ENCODE data around the gene CENATAC.
"Not testable (repeated sequence)": the region's sequence is repeated elsewhere in the genome, so short reads cannot be mapped to it uniquely, and the experiment has no call there.

The CENATAC gene

DNA sequence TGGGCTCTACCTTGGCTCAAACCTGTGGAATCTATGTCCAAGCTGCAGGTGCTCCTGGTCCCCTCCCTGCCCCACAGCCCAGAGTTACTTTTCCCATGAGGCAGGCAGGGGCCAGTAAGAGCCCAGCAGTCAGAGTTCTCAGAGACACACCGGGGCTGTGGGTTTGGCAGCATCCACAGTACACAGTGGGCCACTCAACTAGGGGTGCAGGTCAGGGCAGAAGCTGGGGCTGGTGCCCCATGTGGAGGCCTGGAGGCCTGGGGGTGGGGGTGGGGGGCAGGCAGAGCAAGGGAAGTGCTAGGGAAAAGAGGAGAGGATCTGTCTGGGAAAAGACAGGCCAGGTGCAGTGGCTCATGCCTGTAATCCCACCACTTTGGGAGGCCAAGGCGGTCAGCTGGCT lies 39.4 kb upstream of the CENATAC start:
- TF ChIP-seq, protein P1, sequence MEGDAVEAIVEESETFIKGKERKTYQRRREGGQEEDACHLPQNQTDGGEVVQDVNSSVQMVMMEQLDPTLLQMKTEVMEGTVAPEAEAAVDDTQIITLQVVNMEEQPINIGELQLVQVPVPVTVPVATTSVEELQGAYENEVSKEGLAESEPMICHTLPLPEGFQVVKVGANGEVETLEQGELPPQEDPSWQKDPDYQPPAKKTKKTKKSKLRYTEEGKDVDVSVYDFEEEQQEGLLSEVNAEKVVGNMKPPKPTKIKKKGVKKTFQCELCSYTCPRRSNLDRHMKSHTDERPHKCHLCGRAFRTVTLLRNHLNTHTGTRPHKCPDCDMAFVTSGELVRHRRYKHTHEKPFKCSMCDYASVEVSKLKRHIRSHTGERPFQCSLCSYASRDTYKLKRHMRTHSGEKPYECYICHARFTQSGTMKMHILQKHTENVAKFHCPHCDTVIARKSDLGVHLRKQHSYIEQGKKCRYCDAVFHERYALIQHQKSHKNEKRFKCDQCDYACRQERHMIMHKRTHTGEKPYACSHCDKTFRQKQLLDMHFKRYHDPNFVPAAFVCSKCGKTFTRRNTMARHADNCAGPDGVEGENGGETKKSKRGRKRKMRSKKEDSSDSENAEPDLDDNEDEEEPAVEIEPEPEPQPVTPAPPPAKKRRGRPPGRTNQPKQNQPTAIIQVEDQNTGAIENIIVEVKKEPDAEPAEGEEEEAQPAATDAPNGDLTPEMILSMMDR (conservative IDR thresholded peaks at IDR 0.05), result no peak
- no peak overlapping the region for H3K27ac ChIP-seq

- no peak overlapping the region for H3K27ac ChIP-seq
- TF ChIP-seq, protein P1 (conservative IDR thresholded peaks at IDR 0.05), result no peak
Measured at GRCh38 chr11:118961189-118961588, 36.7 kb upstream of the CENATAC start.

DNA sequence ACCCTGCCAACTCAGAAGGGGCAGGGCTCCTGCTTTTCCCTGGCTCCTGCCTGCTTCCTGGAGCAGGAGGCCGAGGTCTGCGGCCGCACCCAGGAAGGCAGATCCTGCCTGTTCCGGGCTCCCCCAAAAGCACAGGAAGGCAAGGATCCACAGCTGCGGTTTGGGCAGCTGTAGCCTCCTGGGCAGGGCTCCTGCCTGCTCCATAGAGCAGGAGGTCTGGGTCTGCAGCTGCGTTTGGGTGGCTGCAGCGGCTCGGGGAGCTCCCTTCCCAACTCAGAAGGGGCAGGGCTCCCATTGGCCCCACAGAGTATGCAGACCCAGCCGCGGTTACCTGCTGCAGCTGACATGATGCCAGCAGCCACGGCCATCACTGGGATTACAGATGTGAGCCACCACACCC lies 36.3 kb upstream of the CENATAC start:
- H3K27ac ChIP-seq, result no peak overlapping the region
- TF ChIP-seq, protein P1 (conservative IDR thresholded peaks at IDR 0.05), result no peak

DNA sequence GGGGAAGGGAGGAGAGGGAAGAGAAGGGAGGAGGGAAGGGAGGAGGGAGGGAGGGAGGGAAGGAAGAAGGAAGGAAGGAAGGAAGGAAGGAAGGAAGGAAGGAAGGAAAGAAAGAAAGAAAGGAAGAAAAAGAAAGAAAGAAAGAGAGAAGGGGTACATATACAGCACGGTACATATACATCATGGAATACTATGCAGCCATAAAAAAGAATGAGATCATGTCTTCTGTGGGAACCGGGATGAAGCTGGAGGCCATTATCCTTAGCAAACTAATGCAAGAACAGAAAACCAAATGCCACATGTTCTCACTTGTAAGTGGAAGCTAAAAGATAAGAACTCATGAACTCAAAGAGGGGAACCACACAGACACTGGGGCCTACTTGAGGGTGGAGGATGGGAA lies 28.4 kb upstream of the CENATAC start:
- H3K27ac ChIP-seq, result not testable (repeated sequence)

DNA sequence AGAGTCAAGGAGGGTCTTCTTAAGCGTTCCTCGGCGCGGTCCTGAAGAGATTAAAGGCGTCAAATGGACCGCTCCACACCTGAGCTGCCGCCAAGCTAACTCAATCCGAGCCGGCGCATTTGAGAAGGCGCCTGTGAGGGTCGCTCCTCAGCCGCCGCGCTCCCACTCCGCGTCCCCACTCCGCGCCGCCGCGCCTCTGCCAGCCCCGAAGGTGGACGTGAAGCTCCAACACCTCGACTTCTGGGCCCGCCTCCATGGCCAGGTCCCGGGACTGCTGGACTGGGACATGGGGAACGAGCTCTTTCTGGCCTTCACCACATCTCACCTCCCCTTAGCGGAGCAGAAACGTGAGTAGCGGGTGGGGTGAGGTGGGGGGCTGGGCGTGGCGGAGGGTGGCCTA lies 26.3 kb upstream of the CENATAC start, which contains the start of gene FOXR1:
TSS of gene FOXR1 (plus strand) at position 116 of the 400 bp plus-strand sequence. CDS start at position 287, 171 bp downstream.
- H3K27ac ChIP-seq, result no peak within 1 kb of the TSS
- TF ChIP-seq, protein P1 (conservative IDR thresholded peaks at IDR 0.05), result no peak

GRCh38 chr11:118973985-118974384 lies 24.0 kb upstream of the CENATAC start:
- H3K27ac ChIP-seq, result no peak overlapping the region
- TF ChIP-seq, protein P1 (conservative IDR thresholded peaks at IDR 0.05), result no peak

GRCh38 chr11:118975771-118976709 lies 21.9 kb upstream of the CENATAC start:
- no peak overlapping the region for H3K27ac ChIP-seq
- TF ChIP-seq, protein P1 (conservative IDR thresholded peaks at IDR 0.05), result no peak

GRCh38 chr11:118979434-118979833 lies 18.5 kb upstream of the CENATAC start:
- no peak overlapping the region for H3K27ac ChIP-seq
- TF ChIP-seq, protein P1 (conservative IDR thresholded peaks at IDR 0.05), result no peak

All from VCaP (cell line).